OCI-LY7 (cell line): ENCODE data around the gene NCOA7.

Experiments used
- EZH2phosphoT487 ChIP-seq: fragments of 200-600 bp; sonication (generic); IDR thresholded peaks from 2 replicates; pipeline ENCODE4 v1.6.1; 2018; ENCODE audit warnings: low read depth, borderline replicate concordance, mild to moderate bottlenecking, mixed run types, antibody characterized with exemption, low read length, moderate library complexity, mixed read lengths
- TF ChIP-seq, protein P1 (sequence below): fragments of 200-600 bp; sonication (generic); conservative IDR thresholded peaks from 2 replicates; pipeline ENCODE4 v1.5.1; 2014; ENCODE audit warnings: mild to moderate bottlenecking, antibody characterized with exemption, low read length, moderate library complexity, mixed read lengths

DNA sequence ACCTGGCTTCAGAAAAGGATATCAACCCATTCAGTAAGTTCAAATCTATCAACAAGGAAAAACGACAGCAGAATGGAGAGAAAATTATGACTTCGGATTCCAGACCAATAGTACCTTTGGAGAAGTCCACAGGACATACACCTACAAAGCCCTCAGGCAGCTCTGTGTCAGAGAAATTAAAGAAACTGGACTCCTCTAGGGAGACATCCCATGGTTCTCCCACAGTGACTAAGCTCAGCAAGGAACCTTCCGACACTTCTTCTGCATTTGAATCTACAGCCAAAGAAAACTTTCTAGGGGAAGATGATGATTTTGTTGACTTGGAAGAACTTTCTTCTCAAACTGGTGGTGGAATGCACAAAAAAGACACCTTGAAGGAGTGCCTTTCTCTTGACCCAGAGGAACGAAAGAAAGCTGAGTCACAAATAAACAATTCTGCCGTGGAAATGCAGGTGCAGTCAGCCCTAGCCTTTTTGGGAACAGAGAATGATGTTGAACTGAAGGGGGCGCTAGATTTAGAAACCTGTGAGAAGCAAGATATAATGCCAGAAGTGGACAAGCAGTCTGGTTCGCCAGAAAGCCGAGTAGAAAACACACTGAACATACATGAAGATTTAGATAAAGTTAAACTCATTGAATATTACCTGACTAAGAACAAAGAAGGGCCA lies 98.4 kb downstream of the NCOA7 start:
- TF ChIP-seq, protein P1, sequence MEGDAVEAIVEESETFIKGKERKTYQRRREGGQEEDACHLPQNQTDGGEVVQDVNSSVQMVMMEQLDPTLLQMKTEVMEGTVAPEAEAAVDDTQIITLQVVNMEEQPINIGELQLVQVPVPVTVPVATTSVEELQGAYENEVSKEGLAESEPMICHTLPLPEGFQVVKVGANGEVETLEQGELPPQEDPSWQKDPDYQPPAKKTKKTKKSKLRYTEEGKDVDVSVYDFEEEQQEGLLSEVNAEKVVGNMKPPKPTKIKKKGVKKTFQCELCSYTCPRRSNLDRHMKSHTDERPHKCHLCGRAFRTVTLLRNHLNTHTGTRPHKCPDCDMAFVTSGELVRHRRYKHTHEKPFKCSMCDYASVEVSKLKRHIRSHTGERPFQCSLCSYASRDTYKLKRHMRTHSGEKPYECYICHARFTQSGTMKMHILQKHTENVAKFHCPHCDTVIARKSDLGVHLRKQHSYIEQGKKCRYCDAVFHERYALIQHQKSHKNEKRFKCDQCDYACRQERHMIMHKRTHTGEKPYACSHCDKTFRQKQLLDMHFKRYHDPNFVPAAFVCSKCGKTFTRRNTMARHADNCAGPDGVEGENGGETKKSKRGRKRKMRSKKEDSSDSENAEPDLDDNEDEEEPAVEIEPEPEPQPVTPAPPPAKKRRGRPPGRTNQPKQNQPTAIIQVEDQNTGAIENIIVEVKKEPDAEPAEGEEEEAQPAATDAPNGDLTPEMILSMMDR, result peak; percentile 73
- no peak for TF ChIP-seq EZH2phosphoT487
